Bone marrow (tissue), 2 donors: ENCODE data around the gene PHETA2.

Source experiments
- DNase-seq, 2 donors: peaks; one replicate each; lab custom pipeline; 2025; lab: John Stamatoyannopoulos, UW

Gene PHETA2

GRCh38 chr22:42074132-42074811 is at the start of gene PHETA2:
PHETA2 (plus strand) TSS chr22:42074248; CDS start chr22:42077294, 3,046 bp downstream.
- peak; percentile 32 to 42 for DNase-seq

- DNase-seq = no peak
These were observed 48.6 kb upstream of the PHETA2 start for GRCh38 chr22:42025421-42025820.

DNA sequence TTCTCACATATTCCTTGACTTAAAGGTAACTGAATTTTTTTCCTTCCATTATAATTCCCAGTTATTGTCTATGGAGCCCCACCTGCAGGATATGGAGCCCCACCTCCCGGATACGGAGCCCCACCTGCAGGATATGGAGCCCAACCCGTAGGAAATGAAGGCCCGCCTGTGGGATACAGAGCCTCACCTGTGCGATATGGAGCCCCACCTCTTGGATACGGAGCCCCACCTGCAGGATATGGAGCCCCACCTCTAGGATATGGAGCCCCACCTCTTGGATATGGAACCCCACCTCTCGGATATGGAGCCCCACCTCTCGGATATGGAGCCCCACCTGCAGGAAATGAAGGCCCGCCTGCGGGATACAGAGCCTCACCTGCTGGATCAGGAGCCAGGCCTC is 47.3 kb upstream of the PHETA2 start:
- no peak for DNase-seq

DNA sequence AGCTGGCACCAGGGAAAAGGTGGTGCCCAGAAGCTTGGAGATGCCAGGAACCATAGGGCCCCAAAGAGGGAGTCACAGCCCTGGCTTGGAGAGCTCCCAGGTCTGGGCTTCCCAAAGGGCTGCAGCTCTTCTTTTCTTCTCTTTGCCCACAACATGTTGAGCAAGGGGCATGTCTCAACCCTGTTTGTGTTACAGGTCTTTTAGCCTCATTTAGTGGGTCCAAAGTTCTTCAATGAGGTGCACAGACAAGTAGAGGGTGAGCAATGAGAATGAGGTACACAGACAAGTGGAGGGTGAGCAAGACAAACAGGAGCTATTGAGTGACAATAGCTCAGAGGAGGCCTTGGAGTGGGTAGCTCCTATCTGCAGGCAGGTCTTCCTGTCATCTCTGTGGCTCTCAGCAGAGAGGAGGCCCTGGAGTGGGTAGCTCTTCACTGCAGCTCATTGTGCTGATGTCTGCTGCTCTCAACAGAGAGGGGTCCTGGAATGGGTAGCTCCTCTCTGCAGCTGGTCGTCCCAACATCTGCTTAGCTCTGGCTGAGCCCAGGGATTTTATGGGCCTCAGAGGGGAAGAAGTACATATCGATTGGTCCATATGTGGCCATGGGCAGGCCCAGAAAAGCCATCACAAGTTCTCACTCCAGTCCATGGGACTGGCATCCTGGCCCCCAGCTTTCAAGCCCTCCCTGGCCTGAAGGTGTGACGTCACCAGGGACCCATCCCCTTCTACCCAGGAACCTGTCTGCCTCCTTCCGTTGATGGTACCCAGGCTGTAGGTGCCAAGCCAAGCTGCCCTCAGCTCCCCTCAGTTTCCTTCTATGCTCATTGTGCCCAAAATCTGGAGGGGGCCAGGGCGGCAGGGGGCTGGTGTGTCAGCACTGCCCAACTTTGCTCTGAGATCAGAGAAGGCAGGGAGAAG is 40.5 kb upstream of the PHETA2 start:
- DNase-seq = no peak

- no peak for DNase-seq
These were observed 38.8 kb upstream of the PHETA2 start for GRCh38 chr22:42035256-42035655.

DNA sequence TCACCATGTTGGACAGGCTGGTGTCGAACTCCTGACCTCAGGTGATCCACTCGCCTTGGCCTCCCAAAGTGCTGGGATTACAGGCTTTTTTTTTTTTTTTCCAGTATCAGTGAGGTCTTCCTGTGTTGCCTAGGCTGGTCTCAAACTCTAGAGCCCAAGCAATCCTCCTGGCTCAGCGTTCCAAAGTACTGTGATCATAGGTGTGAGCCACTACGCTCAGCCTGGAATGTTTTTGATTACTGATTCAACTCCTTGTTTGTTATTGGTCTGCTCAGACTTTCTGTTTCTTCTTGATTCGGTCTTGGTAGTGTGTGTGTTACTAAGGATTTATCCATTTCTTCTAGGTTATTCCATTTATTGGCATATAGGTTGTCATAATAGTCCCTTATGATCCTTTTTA is 34.8 kb upstream of the PHETA2 start:
- no peak for DNase-seq

DNA sequence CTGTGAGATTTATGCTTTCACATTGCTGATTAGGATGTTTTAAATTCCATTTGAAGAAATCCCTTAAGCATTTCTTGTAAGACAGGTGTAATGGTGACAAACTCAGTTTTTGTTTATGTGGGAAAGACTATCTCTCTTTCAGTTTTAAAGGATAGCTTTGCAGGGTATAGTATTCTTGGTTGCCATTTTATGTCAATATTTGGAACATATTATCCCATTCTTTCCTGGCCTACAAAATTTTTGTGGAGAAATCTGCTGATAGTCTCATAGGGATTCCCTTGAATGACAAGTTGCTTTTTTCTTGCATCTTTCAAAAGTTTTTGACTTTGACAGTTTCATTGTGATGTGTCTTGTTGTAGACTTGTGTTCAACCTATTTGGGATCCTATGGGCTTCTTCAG is 32.3 kb upstream of the PHETA2 start:
- no peak for DNase-seq

DNA sequence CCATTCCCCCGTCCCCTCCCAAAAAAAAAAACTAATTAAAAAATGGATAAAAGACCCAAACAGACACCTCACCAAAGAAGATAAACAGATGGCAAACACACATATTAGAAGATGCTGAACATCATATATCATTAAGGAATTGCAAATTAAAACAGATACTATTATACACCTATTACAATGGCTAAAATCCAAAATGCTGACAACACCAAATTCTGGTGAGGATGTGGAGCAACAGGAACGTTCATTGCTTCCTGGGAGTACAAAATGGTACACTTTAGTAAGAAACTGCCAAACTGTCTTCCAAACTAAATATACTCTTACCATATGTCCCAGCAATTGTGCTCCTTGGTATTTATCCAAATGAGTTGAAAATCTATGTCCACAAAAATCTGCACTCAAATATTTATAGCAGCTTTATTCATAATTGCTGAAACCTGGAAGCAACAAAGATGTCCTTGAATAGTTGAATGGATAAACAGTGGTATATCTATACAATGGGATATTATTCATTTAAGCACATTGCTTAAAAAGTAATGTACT is 23.3 kb upstream of the PHETA2 start:
- DNase-seq = no peak

DNA sequence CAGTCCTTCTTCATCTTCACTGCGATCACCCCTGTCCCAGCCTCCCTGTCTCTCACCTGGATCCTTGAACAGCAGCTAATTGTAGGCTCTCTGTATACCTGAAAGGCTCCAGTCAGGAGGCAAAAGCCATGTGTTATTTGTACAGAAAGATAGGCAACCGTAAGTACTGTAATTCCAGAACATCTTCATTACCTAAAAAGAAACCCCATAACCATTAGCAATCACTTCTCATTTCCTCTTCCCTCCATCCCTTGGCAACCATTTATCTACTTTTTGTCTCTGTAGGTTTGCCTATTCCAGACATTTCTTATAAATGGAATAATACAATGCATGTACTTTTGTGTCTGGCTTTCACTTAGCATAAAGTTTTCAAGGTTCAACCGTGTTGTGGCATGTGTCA is 21.3 kb upstream of the PHETA2 start:
- no peak for DNase-seq

DNA sequence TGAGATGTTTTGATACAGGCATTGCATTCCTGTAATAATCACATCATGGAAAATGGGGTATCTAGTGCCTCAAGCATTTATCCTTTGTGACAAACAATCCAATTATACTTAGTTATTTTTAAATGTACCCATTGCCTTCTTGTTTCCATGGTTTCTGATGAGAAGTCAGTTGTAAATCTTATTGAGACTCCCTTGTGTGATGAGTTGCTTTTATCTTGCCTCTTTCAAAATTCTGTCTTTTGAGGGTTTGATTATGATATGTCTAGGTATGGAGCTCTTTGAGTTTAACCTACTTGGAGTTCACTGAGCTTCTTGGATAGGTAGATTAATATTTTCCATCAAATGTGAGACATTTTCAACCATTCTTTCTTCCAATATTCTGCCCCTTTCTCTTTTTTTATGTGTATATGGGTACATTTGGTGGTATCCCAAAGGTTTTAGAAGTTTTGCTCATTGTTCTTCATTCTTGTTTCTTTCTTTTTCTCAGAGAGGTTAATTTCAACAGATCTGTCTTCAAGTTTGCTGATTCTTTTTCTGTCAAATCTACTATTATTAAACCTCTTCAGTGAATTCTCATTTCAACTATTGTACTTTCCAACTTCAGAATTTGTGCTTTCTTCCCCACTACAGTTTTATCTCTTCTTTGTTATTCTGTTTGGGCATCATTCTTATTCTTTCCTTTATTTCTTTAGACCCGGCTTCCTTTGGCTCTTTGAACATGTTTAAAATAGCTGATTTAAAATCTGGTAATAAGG is 17.1 kb upstream of the PHETA2 start:
- DNase-seq = no peak

DNA sequence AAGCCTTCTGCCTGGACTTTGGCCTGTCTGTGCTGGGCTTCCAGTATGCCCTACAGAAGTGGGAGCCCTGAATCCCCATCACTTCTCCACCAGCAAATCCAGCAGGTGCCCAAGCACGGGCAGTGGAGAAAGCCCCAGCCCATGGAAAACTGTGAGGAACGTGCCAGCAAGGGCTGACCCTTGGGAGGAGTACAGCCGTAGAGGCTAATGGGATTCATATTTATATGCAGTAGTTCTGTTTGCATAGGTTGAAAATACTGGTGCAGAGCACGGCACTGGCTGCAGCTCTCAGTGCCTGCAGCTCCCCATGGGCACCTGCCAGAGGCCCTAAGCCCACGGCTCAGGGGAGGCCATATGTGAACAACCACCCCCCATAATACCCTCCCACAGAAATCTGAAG is 13.6 kb upstream of the PHETA2 start:
- DNase-seq = no peak

- no peak for DNase-seq
These were observed 13.0 kb upstream of the PHETA2 start for GRCh38 chr22:42061041-42061440.

- no peak for DNase-seq
These were observed 11.4 kb upstream of the PHETA2 start for GRCh38 chr22:42062506-42063170.

DNA sequence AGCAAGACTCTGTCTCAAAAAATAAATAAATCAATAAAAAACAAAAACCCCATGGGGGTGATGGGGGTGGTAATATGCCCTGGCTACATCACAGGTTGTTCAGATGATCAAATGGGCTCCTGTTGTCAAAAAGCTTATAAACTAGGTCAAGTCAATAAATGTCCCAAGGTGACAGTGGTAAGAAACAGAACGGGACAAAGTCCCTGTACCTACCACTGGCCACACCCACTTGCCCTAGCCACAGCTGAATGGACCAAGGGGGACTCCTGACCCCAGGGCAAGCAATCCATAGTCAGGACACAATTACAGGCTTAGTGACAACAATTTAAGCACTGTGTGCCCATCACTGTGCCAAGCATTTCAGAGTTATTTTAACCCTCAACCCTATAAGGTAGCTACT is 9.4 kb upstream of the PHETA2 start:
- no peak for DNase-seq

DNA sequence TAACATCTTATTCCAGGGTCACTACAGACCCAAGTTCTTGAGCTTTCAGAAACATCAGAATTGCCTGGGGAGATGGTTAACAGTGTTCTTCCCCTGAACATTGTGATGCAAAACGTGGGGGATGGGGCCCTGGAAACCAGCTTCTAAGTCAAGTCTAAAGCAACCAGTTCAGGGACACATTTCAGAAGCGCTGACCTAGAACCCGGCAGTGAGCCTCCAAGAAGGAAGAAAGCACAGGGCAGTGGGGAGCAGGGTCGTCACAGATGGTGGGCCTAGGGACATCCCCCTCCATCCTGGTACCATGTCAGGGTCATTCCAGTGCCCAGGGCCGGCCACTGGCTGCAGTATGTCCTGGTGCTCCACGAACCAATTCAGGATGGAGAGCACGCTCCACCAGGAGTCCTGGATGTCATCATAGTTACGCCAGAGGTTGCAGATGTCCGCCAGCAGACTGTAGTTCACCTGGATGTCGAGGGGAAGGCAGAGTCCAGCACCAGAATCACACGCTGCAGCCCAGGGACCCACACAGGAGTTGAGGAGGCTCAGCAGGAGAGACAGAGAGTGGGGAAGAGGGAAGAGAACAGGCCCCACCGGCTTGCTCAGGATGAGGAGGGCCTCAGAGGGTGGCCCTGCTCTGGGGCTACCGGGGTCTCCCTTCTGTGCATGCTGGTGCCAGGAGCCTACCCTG is 8.5 kb upstream of the PHETA2 start:
- no peak for DNase-seq

GRCh38 chr22:42066126-42066761 is 7.8 kb upstream of the PHETA2 start:
- no peak for DNase-seq

DNA sequence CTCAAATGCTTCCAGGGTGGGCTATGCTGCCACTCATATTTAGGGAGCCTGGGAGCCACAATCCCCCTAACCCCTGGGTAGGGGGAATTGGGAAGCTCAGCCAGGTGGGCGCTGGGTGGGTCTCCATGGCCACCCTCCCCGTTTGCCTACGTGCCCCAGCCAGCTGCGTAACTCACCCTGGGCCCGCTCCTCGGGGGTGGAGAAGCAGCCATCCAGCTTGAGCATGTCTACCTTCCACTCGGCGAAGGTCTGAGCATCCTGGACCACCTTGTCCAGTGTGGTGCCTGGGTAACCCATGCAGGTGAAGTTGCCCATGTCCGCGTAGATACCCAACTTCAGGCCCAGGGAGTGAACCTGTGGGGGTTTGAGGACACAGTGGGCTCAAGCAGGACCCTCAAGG is 7.1 kb upstream of the PHETA2 start:
- no peak for DNase-seq

DNA sequence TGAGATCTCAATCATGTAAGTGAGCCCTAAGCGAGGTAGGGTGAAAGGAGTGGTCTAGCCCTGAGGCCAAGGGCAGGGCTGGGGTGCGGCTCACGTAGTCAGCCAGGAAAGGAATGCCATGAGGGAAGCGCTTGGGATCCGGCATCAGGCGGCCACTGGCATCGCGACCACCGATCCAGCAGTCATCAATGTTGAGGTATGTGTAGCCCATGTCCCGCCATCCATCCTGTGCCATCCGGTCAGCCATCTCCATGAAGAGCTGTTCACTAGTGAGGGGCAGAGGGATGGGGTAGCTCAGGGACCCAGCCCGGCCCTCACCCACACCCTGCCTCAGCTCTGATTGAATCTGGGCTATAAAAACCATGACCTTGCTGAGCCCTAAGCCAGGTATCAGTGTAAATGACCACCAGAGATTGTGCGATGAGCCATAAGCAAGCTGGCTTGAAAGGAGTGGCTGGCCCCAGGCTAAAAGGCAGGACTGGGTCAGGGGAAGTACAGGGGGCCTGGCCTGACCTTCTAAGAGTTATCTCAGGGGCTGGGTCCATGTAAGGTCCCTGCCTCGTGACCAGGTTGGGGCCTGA is 6.3 kb upstream of the PHETA2 start:
- DNase-seq = no peak

DNA sequence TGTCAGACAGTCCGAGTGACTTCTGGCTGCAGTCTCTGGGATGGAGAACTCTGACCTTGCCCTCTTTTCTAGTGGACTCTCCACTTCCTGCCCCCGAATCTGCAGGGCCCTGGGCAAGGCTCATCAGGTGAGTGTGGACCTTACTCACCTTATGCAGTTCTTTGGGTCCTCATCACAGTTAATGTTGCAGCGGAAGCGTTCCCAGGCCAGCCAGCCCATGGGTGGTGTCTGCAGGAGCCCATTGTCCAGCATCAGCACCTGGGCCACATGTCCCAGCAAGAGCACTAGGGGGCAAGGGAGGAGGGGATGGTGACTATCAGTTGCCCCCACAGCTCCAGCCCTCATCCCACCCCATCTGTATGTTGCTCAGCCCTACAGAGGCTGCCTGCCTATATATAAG is 5.8 kb upstream of the PHETA2 start:
- DNase-seq = no peak

GRCh38 chr22:42069801-42070516 is 4.1 kb upstream of the PHETA2 start:
- peak in 1 of 2 donors; percentile 66 for DNase-seq
